Upper lobe of right lung (tissue), 1 donor: ENCODE data around the gene RHBDD2. TPM values are rescaled to one million over a fixed set of nuclear protein-coding genes. Genes with fewer than 3 reads are reported as not detected.
"Not testable (repeated sequence)": the region's sequence is repeated elsewhere in the genome, so short reads cannot be mapped to it uniquely, and the experiment has no call there.

ENCODE experiments used
- ATAC-seq: fragments of 200-7000 bp; cut with Tn5 transposase; one replicate; pipeline ENCODE4 v1.9.1; 2020; ENCODE audit warnings: mild to moderate bottlenecking, moderate library complexity
- DNase-seq: peaks from one replicate; pipeline ENCODE4 v3.0.0-alpha.2; 2020
- H3K27ac ChIP-seq: fragments of 200-600 bp; one replicate; pipeline ENCODE4 v1.8.0; 2022
- H3K27me3 ChIP-seq: fragments of 200-600 bp; one replicate; pipeline ENCODE4 v1.8.0; 2022; ENCODE audit warnings: mild to moderate bottlenecking
- H3K36me3 ChIP-seq: fragments of 200-600 bp; one replicate; pipeline ENCODE4 v1.8.0; 2022
- H3K4me1 ChIP-seq: fragments of 200-600 bp; one replicate; pipeline ENCODE4 v1.8.0; 2022
- H3K4me3 ChIP-seq: fragments of 200-600 bp; one replicate; pipeline ENCODE4 v1.8.0; 2022; ENCODE audit warnings: mild to moderate bottlenecking
- H3K9me3 ChIP-seq: fragments of 200-600 bp; one replicate; pipeline ENCODE4 v1.8.0; 2022
- CTCF ChIP-seq: fragments of 200-600 bp; IDR thresholded peaks from one replicate; pipeline ENCODE4 v1.8.0; 2022; ENCODE audit warnings: antibody characterized with exemption
- intact Hi-C: fragments of 100-400 bp; cut with DNase I; formaldehyde crosslinking; loops from one replicate; pipeline ENCODE4 v1.11.0; 2022
- total RNA-seq: library from RNA; stranded (reverse); fragmentation: NEBNext Ultra II Directional; extraction: Animal tissue kit (Norgen Biotek cat#: 25700); gene quantifications from one replicate; pipeline ENCODE4 v1.2.1, GENCODE V29; 2021
- donor health status: DM: no; HTN: yes; CAD: no; lungs with severe emphysema.

Gene RHBDD2
- total RNA-seq, 1 donor from 2014 or later = 68.6 TPM

GRCh38 chr7:75849573-75849972 is 29.3 kb upstream of the RHBDD2 start:
- no peak for TF ChIP-seq CTCF
- intact Hi-C loops = no loop called here
- Histone ChIP-seq H3K9me3 (no peaks in the 10 kb centered on the region), H3K36me3 (no peaks in the 10 kb centered on the region), H3K4me1 (no peaks in the 10 kb centered on the region), H3K27me3 (no peaks in the 10 kb centered on the region), H3K4me3 (no peak overlapping the region), H3K27ac (no peak overlapping the region)
- DNase-seq (no peak), ATAC-seq (no peak)

- intact Hi-C loops = no loop called here
These were observed 28.6 kb upstream of the RHBDD2 start for GRCh38 chr7:75850235-75850634.

GRCh38 chr7:75854233-75854632 is 24.6 kb upstream of the RHBDD2 start:
- intact Hi-C loops = no loop called here

More at GRCh38 chr7:75850235-75850634, 28.6 kb upstream of the RHBDD2 start:
- no peak for TF ChIP-seq CTCF
- Histone ChIP-seq H3K4me1 (no peaks in the 10 kb centered on the region), H3K4me3 (no peak overlapping the region), H3K27me3 (no peaks in the 10 kb centered on the region), H3K9me3 (no peaks in the 10 kb centered on the region), H3K36me3 (no peaks in the 10 kb centered on the region), H3K27ac (no peak overlapping the region)
- DNase-seq = no peak
- peak; percentile 61 for ATAC-seq

GRCh38 chr7:75854813-75855345 is 24.0 kb upstream of the RHBDD2 start:
- ATAC-seq, DNase-seq, H3K9me3 ChIP-seq, H3K27ac ChIP-seq, H3K4me3 ChIP-seq, H3K4me1 ChIP-seq, H3K36me3 ChIP-seq, H3K27me3 ChIP-seq, intact Hi-C loops: not testable (repeated sequence)

More at GRCh38 chr7:75854233-75854632, 24.6 kb upstream of the RHBDD2 start:
- Histone ChIP-seq H3K27ac (no peak overlapping the region), H3K4me3 (no peak overlapping the region), H3K4me1 (peaks cover 3% of the 10 kb centered on the region), H3K9me3 (no peaks in the 10 kb centered on the region), H3K36me3 (no peaks in the 10 kb centered on the region), H3K27me3 (no peaks in the 10 kb centered on the region)
- no peak for DNase-seq
- ATAC-seq = peak; percentile 62
- no peak for TF ChIP-seq CTCF

GRCh38 chr7:75856536-75856935 is 22.3 kb upstream of the RHBDD2 start:
- ATAC-seq = peak; percentile 86
- H3K4me1 ChIP-seq = peaks cover 9% of the 10 kb centered on the region
- H3K27ac ChIP-seq = no peak overlapping the region
- no peaks in the 10 kb centered on the region for H3K9me3 ChIP-seq
- no peak overlapping the region for H3K4me3 ChIP-seq
- no peaks in the 10 kb centered on the region for H3K36me3 ChIP-seq
- H3K27me3 ChIP-seq = no peaks in the 10 kb centered on the region
- intact Hi-C loops = no loop called here
- DNase-seq = no peak
- no peak for TF ChIP-seq CTCF

GRCh38 chr7:75858410-75858809 is 20.4 kb upstream of the RHBDD2 start:
- Histone ChIP-seq H3K4me3 (no peak overlapping the region), H3K27me3 (no peaks in the 10 kb centered on the region), H3K9me3 (no peaks in the 10 kb centered on the region), H3K27ac (no peak overlapping the region), H3K36me3 (no peaks in the 10 kb centered on the region), H3K4me1 (peaks cover 9% of the 10 kb centered on the region)
- no peak for TF ChIP-seq CTCF
- ATAC-seq = no peak
- intact Hi-C loops = no loop called here
- no peak for DNase-seq
